Measurements from ENCODE around the gene PARD3B. TPM values are rescaled to one million over a fixed set of nuclear protein-coding genes. Genes with fewer than 3 reads are reported as not detected.

Gene PARD3B
- polyA plus RNA-seq, 3 donors, result not detected

- H3K27me3 ChIP-seq (ENCODE audit: control insufficient read depth in 2 of 2, insufficient read depth in 2 of 2, low read length in 2 of 2), result no peaks in the 10 kb centered on the region
- no peaks in the 10 kb centered on the region for H3K79me2 ChIP-seq (ENCODE audit: insufficient read depth, low read length)
- H3K27me3 Mint-ChIP-seq (ENCODE audit: low read depth in 3 of 3), result peaks cover 0 to 2% (median 0%) of the 10 kb centered on the region in 3 donors
- no peak overlapping the region for H3K4me2 ChIP-seq (replicated peaks; ENCODE audit: extremely low read depth, low read length, poor library complexity, severe bottlenecking)
- no peaks in the 10 kb centered on the region for H3K36me3 ChIP-seq (replicated peaks in 1 of 2; ENCODE audit: control insufficient read depth in 1 of 2, insufficient read depth in 2 of 2, low read length in 2 of 2)
- no peak overlapping the region for H3K27ac ChIP-seq (ENCODE audit: low read depth in 1 of 2, low read length in 2 of 2)
- H3K4me3 Mint-ChIP-seq, result no peak overlapping the region
- no peak overlapping the region for H3K9ac ChIP-seq (ENCODE audit: insufficient read depth, low read length, poor library complexity, severe bottlenecking)
- H3K4me1 Mint-ChIP-seq, result no peaks in the 10 kb centered on the region
- DNase-seq, result no peak
- no peaks in the 10 kb centered on the region for H3K4me1 ChIP-seq (ENCODE audit: control insufficient read depth in 1 of 2, insufficient read depth in 2 of 2, low read length in 2 of 2)
- intact Hi-C loops (cut with micrococcal nuclease), result no loop called here
- TF ChIP-seq CTCF (IDR thresholded peaks at IDR 0.05), result no peak
- no peak overlapping the region for H2AFZ ChIP-seq (ENCODE audit: insufficient read depth, low read depth, low read length, poor library complexity, severe bottlenecking)
- no CpG with 5 or more reads among the region's 1 CpG for WGBS (ENCODE audit: insufficient coverage)
- H3K9me3 ChIP-seq (replicated peaks in 1 of 2; ENCODE audit: control insufficient read depth in 1 of 2, insufficient read depth in 1 of 2, low read length in 2 of 2), result no peaks in the 10 kb centered on the region
- no peak overlapping the region for H3K4me3 ChIP-seq (replicated peaks in 1 of 3; ENCODE audit: low read depth in 2 of 3, low read length in 3 of 3)
- no peaks in the 10 kb centered on the region for H3K36me3 Mint-ChIP-seq
- H3K27ac Mint-ChIP-seq, result no peak overlapping the region
- H3K9me3 Mint-ChIP-seq, result peaks cover 0 to 4% (median 0%) of the 10 kb centered on the region in 7 donors
- no peaks in the 10 kb centered on the region for H4K20me1 ChIP-seq (ENCODE audit: insufficient read depth, low read length)
Observed at GRCh38 chr2:204645018-204645773, 99.9 kb downstream of the PARD3B start.

- Mint-ChIP-seq H3K27me3 (ENCODE audit: low read depth in 3 of 3) (peaks cover 0 to 2% (median 0%) of the 10 kb centered on the region in 3 donors), H3K4me3 (no peak overlapping the region), H3K4me1 (no peaks in the 10 kb centered on the region), H3K27ac (no peak overlapping the region), H3K36me3 (no peaks in the 10 kb centered on the region), H3K9me3 (peaks cover 0 to 14% (median 5%) of the 10 kb centered on the region in 7 donors)
- no peak for TF ChIP-seq CTCF (IDR thresholded peaks at IDR 0.05)
- H3K4me2 ChIP-seq (replicated peaks; ENCODE audit: extremely low read depth, low read length, poor library complexity, severe bottlenecking), result no peak overlapping the region
- H3K79me2 ChIP-seq (ENCODE audit: insufficient read depth, low read length), result no peaks in the 10 kb centered on the region
- no peaks in the 10 kb centered on the region for H4K20me1 ChIP-seq (ENCODE audit: insufficient read depth, low read length)
- intact Hi-C loops (cut with micrococcal nuclease), result no loop called here
- no peak overlapping the region for H3K4me3 ChIP-seq (replicated peaks in 1 of 3; ENCODE audit: low read depth in 2 of 3, low read length in 3 of 3)
- H3K9ac ChIP-seq (ENCODE audit: insufficient read depth, low read length, poor library complexity, severe bottlenecking), result no peak overlapping the region
- no peak overlapping the region for H2AFZ ChIP-seq (ENCODE audit: insufficient read depth, low read depth, low read length, poor library complexity, severe bottlenecking)
- H3K27me3 ChIP-seq (ENCODE audit: control insufficient read depth in 2 of 2, insufficient read depth in 2 of 2, low read length in 2 of 2), result no peaks in the 10 kb centered on the region
- no peak overlapping the region for H3K27ac ChIP-seq (ENCODE audit: low read depth in 1 of 2, low read length in 2 of 2)
- DNase-seq, result no peak
- no peaks in the 10 kb centered on the region for H3K4me1 ChIP-seq (ENCODE audit: control insufficient read depth in 1 of 2, insufficient read depth in 2 of 2, low read length in 2 of 2)
- H3K9me3 ChIP-seq (replicated peaks in 1 of 2; ENCODE audit: control insufficient read depth in 1 of 2, insufficient read depth in 1 of 2, low read length in 2 of 2), result peaks cover 8 to 10% of the 10 kb centered on the region in 2 donors
- no peaks in the 10 kb centered on the region for H3K36me3 ChIP-seq (replicated peaks in 1 of 2; ENCODE audit: control insufficient read depth in 1 of 2, insufficient read depth in 2 of 2, low read length in 2 of 2)
Observed at GRCh38 chr2:204647626-204648025, 102.4 kb downstream of the PARD3B start.

Measured in CD14-positive monocyte (primary cell).